Ovary (tissue), 9 donors: Measurements from ENCODE around the gene CNNM2. TPM values are rescaled to one million over a fixed set of nuclear protein-coding genes. Genes with fewer than 3 reads are reported as not detected.

ENCODE experiments used
- DNase-seq, 5 donors: peaks; one replicate each; pipeline ENCODE4 v3.0.0-alpha.2; 2019 to 2020
- H3K27ac ChIP-seq, 2 donors: fragments of 200-600 bp; one replicate each; pipeline versions ENCODE4 v1.5.1 to v1.8.0; 2019 to 2022
- H3K27me3 ChIP-seq: fragments of 200-600 bp; one replicate; pipeline ENCODE4 v1.8.0; 2022
- H3K36me3 ChIP-seq: fragments of 200-600 bp; sonication (generic); one replicate; pipeline ENCODE4 v1.5.1; 2019
- H3K4me1 ChIP-seq: one replicate; pipeline ENCODE4 v1.8.1; 2013; ENCODE audit warnings: mild to moderate bottlenecking, moderate library complexity; ENCODE audit not compliant: insufficient read depth
- H3K4me3 ChIP-seq: fragments of 200-600 bp; sonication (generic); one replicate; pipeline ENCODE4 v1.5.1; 2017
- H3K9me3 ChIP-seq, 2 donors: fragments of 200-600 bp in 1 of 2; sonication (generic) in 1 of 2; one replicate each; pipeline versions ENCODE4 v1.5.1 to v1.8.1; 2013 to 2019; ENCODE audit warnings: mild to moderate bottlenecking in 1 of 2, moderate library complexity in 1 of 2
- CTCF ChIP-seq, 3 donors: fragments of 450-650 bp in 2 of 3; fragments of 200-600 bp in 1 of 3; IDR thresholded peaks; one replicate each; pipeline versions ENCODE4 v1.5.1 to v1.8.0; 2016 to 2022; ENCODE audit warnings: antibody characterized with exemption in 3 of 3, mild to moderate bottlenecking in 1 of 3
- EP300 ChIP-seq: sonication (generic); formaldehyde crosslinking; IDR thresholded peaks from one replicate; pipeline ENCODE4 v1.6.1; 2017; ENCODE audit warnings: antibody characterized with exemption
- POLR2A ChIP-seq: fragments of 450-650 bp; IDR thresholded peaks from one replicate; pipeline ENCODE4 v1.6.1; 2017; ENCODE audit warnings: antibody characterized with exemption, mild to moderate bottlenecking, moderate library complexity
- WGBS, 3 donors: extraction: QIAGEN DNeasy Blood & Tissue Kit in 1 of 3; methylation state at CpG; one replicate each; pipeline versions ENCODE4 v1.1.5 to v1.1.7; 2013 to 2017; 5-methylcytosine and 5-hydroxymethylcytosine counted together
- intact Hi-C, 4 donors: fragments of 100-400 bp; cut with DNase I; formaldehyde crosslinking; loops; one replicate each; pipeline versions ENCODE4 v1.11.0 to v1.15.1; 2022 to 2023
- polyA plus RNA-seq, 2 donors: library from polyadenylated mRNA; stranded (reverse); fragments of 200-250 nt in 1 of 2; fragments of 350-450 nt in 1 of 2; fragmentation: Illumina TruSeq in 1 of 2; extraction: RNeasy Lipid Tissue Mini Kit (QIAGEN cat#74804) in 1 of 2; gene quantifications; one replicate each; pipeline ENCODE4 v1.2.3, GENCODE V29; 2013 to 2014
- total RNA-seq, 7 donors: library from RNA; depleted of rRNA in 2 of 7; stranded (reverse); fragments of >200 nt in 2 of 7; fragmentation: NEBNext Ultra II Directional in 3 of 7; extraction: Animal tissue kit (Norgen Biotek cat#: 25700) in 3 of 7; gene quantifications; one replicate each; pipeline versions ENCODE4 v1.1.0 to v1.2.4, GENCODE V29; 2016 to 2023
- donor health status: DM: no; HTN: no; CAD: no; lungs with moderate emphysema.
- donor health status: DM: no; HTN: no; CAD: no.
- donor health status: Bipolar disorder and iron deficiency.
- donor health status: DM: yes; HTN: yes; CAD: no.
- donor health status: DM: no; HTN: no; CAD: no.
- donor health status: DM: yes; HTN: yes; CAD: no.

Gene CNNM2
- total and polyA plus RNA-seq, 9 donors: 5.4 to 15.0 (median 8.9) TPM

- intact Hi-C loops: loop anchor here in 1 of 4 donors (10.0 kb wide), 1 partner anchor 67 kb away; no protein-coding TSS in a partner anchor
- peaks cover 16% of the 10 kb centered on the region for H3K4me1 ChIP-seq
- no peak overlapping the region for H3K4me3 ChIP-seq
- 60 to 79% (median 68%) methylated on average over 6 of the region's 6 CpGs for WGBS, 3 donors
- H3K9me3 ChIP-seq: no peaks in the 10 kb centered on the region
- H3K27ac ChIP-seq: no peak overlapping the region
- DNase-seq: no peak
- no peaks in the 10 kb centered on the region for H3K27me3 ChIP-seq
- no peak for TF ChIP-seq POLR2A
- TF ChIP-seq CTCF (IDR thresholded peaks at IDR 0.05): no peak
- no peaks in the 10 kb centered on the region for H3K36me3 ChIP-seq
Measured at GRCh38 chr10:103041391-103041790, 123.3 kb downstream of the CNNM2 start.

GRCh38 chr10:103042129-103042528 is 124.0 kb downstream of the CNNM2 start:
- no peak for TF ChIP-seq POLR2A
- TF ChIP-seq EP300: no peak
- no peak for TF ChIP-seq CTCF (IDR thresholded peaks at IDR 0.05)
- DNase-seq: no peak
- intact Hi-C loops: loop anchor here in 1 of 4 donors (10.0 kb wide), 1 partner anchor 67 kb away; no protein-coding TSS in a partner anchor
- peaks cover 18% of the 10 kb centered on the region for H3K4me1 ChIP-seq
- no peak overlapping the region for H3K27ac ChIP-seq
- no peaks in the 10 kb centered on the region for H3K9me3 ChIP-seq
- no peaks in the 10 kb centered on the region for H3K27me3 ChIP-seq
- H3K4me3 ChIP-seq: no peak overlapping the region
- 65 to 70% (median 68%) methylated on average over 5 of the region's 5 CpGs for WGBS, 3 donors
- H3K36me3 ChIP-seq: no peaks in the 10 kb centered on the region

- no peaks in the 10 kb centered on the region for H3K36me3 ChIP-seq
- H3K27me3 ChIP-seq: no peaks in the 10 kb centered on the region
- no peaks in the 10 kb centered on the region for H3K9me3 ChIP-seq
- no peak overlapping the region for H3K27ac ChIP-seq
- no peak for TF ChIP-seq POLR2A
- no peak for TF ChIP-seq EP300
- no peak for TF ChIP-seq CTCF (IDR thresholded peaks at IDR 0.05)
- no peak for DNase-seq
- peaks cover 18% of the 10 kb centered on the region for H3K4me1 ChIP-seq
- intact Hi-C loops: loop anchor here in 1 of 4 donors (10.0 kb wide), 1 partner anchor 68 kb away; no protein-coding TSS in a partner anchor
- 84 to 93% (median 85%) methylated on average over 7 of the region's 7 CpGs for WGBS, 3 donors
- H3K4me3 ChIP-seq: no peak overlapping the region
Measured at GRCh38 chr10:103042908-103043307, 124.8 kb downstream of the CNNM2 start.

- H3K4me3 ChIP-seq: no peak overlapping the region
- 5 to 13% (median 5%) methylated on average over 8 of the region's 8 CpGs for WGBS, 3 donors
- no peak for TF ChIP-seq POLR2A
- no peak for TF ChIP-seq EP300
- no peak for TF ChIP-seq CTCF (IDR thresholded peaks at IDR 0.05)
Measured at GRCh38 chr10:103044942-103045489, 126.9 kb downstream of the CNNM2 start.

More at GRCh38 chr10:103044942-103045489, 126.9 kb downstream of the CNNM2 start:
- peak in 1 of 5 donors; percentile 27 for DNase-seq
- intact Hi-C loops: loop anchor here in 1 of 4 donors (10.0 kb wide), 1 partner anchor 70 kb away; no protein-coding TSS in a partner anchor
- Histone ChIP-seq H3K9me3 (no peaks in the 10 kb centered on the region), H3K4me1 (peaks cover 18% of the 10 kb centered on the region), H3K27ac (peak overlapping the region in 1 of 2 donors; percentile 24), H3K36me3 (no peaks in the 10 kb centered on the region), H3K27me3 (no peaks in the 10 kb centered on the region)
